Upper lobe of right lung (tissue), 1 donor: ENCODE results near the gene PARP3. TPM values are rescaled to one million over a fixed set of nuclear protein-coding genes. Genes with fewer than 3 reads are reported as not detected.

Experiments
- ATAC-seq: fragments of 200-7000 bp; cut with Tn5 transposase; one replicate; pipeline ENCODE4 v1.9.1; 2020; ENCODE audit warnings: mild to moderate bottlenecking, moderate library complexity
- DNase-seq: peaks from one replicate; pipeline ENCODE4 v3.0.0-alpha.2; 2020
- H3K27ac ChIP-seq: fragments of 200-600 bp; one replicate; pipeline ENCODE4 v1.8.0; 2022
- H3K27me3 ChIP-seq: fragments of 200-600 bp; one replicate; pipeline ENCODE4 v1.8.0; 2022; ENCODE audit warnings: mild to moderate bottlenecking
- H3K36me3 ChIP-seq: fragments of 200-600 bp; one replicate; pipeline ENCODE4 v1.8.0; 2022
- H3K4me1 ChIP-seq: fragments of 200-600 bp; one replicate; pipeline ENCODE4 v1.8.0; 2022
- H3K4me3 ChIP-seq: fragments of 200-600 bp; one replicate; pipeline ENCODE4 v1.8.0; 2022; ENCODE audit warnings: mild to moderate bottlenecking
- H3K9me3 ChIP-seq: fragments of 200-600 bp; one replicate; pipeline ENCODE4 v1.8.0; 2022
- CTCF ChIP-seq: fragments of 200-600 bp; IDR thresholded peaks from one replicate; pipeline ENCODE4 v1.8.0; 2022; ENCODE audit warnings: antibody characterized with exemption
- intact Hi-C: fragments of 100-400 bp; cut with DNase I; formaldehyde crosslinking; loops from one replicate; pipeline ENCODE4 v1.11.0; 2022
- total RNA-seq: library from RNA; stranded (reverse); fragmentation: NEBNext Ultra II Directional; extraction: Animal tissue kit (Norgen Biotek cat#: 25700); gene quantifications from one replicate; pipeline ENCODE4 v1.2.1, GENCODE V29; 2021
- donor health status: DM: no; HTN: yes; CAD: no; lungs with severe emphysema.

The PARP3 gene
- total RNA-seq, 1 donor from 2014 or later, result 20.9 TPM

- H3K36me3 ChIP-seq, result no peaks in the 10 kb centered on the region
- no peak overlapping the region for H3K27ac ChIP-seq
- H3K9me3 ChIP-seq, result no peaks in the 10 kb centered on the region
- no peak for TF ChIP-seq CTCF
- H3K4me3 ChIP-seq, result no peak overlapping the region
- intact Hi-C loops, result no loop called here
- no peaks in the 10 kb centered on the region for H3K4me1 ChIP-seq
- no peak for DNase-seq
- ATAC-seq, result no peak
- no peaks in the 10 kb centered on the region for H3K27me3 ChIP-seq
Measured at GRCh38 chr3:51904034-51904823, 37.9 kb upstream of the PARP3 start.

GRCh38 chr3:51908026-51908425 is 34.1 kb upstream of the PARP3 start:
- Histone ChIP-seq H3K27ac (no peak overlapping the region), H3K27me3 (no peaks in the 10 kb centered on the region), H3K9me3 (no peaks in the 10 kb centered on the region), H3K4me1 (no peaks in the 10 kb centered on the region), H3K36me3 (no peaks in the 10 kb centered on the region), H3K4me3 (no peak overlapping the region)
- TF ChIP-seq CTCF, result no peak
- intact Hi-C loops, result no loop called here
- ATAC-seq, result no peak
- no peak for DNase-seq

GRCh38 chr3:51916418-51916817 is 25.7 kb upstream of the PARP3 start:
- H3K27ac ChIP-seq, result no peak overlapping the region
- H3K9me3 ChIP-seq, result no peaks in the 10 kb centered on the region
- no peaks in the 10 kb centered on the region for H3K36me3 ChIP-seq
- DNase-seq (no peak), ATAC-seq (no peak)
- H3K27me3 ChIP-seq, result no peaks in the 10 kb centered on the region
- no peak overlapping the region for H3K4me3 ChIP-seq
- no peak for TF ChIP-seq CTCF
- no peaks in the 10 kb centered on the region for H3K4me1 ChIP-seq
- intact Hi-C loops, result no loop called here

- TF ChIP-seq CTCF, result no peak
- no peak for DNase-seq
- Histone ChIP-seq H3K4me3 (no peak overlapping the region), H3K27ac (no peak overlapping the region), H3K9me3 (no peaks in the 10 kb centered on the region), H3K27me3 (no peaks in the 10 kb centered on the region), H3K36me3 (no peaks in the 10 kb centered on the region), H3K4me1 (no peaks in the 10 kb centered on the region)
- ATAC-seq, result no peak
- intact Hi-C loops, result no loop called here
Measured at GRCh38 chr3:51921081-51921578, 21.0 kb upstream of the PARP3 start.

- Histone ChIP-seq H3K4me3 (no peak overlapping the region), H3K27ac (no peak overlapping the region), H3K9me3 (no peaks in the 10 kb centered on the region), H3K36me3 (no peaks in the 10 kb centered on the region), H3K27me3 (no peaks in the 10 kb centered on the region), H3K4me1 (no peaks in the 10 kb centered on the region)
- ATAC-seq (no peak), DNase-seq (no peak)
- intact Hi-C loops, result no loop called here
- TF ChIP-seq CTCF, result no peak
Measured at GRCh38 chr3:51927061-51927977, 14.8 kb upstream of the PARP3 start.
